T-helper 2 cell (primary cell): ENCODE measurements around the gene GPAT3.
"Not testable (repeated sequence)": the region's sequence is repeated elsewhere in the genome, so short reads cannot be mapped to it uniquely, and the experiment has no call there.

Source experiments
- DNase-seq, 5 experiments: peaks; one replicate each; pipeline versions ENCODE4 v3.0.0 to v3.0.0-alpha.2; 2012 to 2022

GPAT3 gene

GRCh38 chr4:83552083-83552482 is 16.2 kb downstream of the GPAT3 start:
- no peak for DNase-seq

- DNase-seq: peak in 1 of 5 experiments; percentile 26
Observed at GRCh38 chr4:83552924-83553323, 17.0 kb downstream of the GPAT3 start.

- no peak for DNase-seq
Observed at GRCh38 chr4:83556006-83556707, 20.2 kb downstream of the GPAT3 start.

DNA sequence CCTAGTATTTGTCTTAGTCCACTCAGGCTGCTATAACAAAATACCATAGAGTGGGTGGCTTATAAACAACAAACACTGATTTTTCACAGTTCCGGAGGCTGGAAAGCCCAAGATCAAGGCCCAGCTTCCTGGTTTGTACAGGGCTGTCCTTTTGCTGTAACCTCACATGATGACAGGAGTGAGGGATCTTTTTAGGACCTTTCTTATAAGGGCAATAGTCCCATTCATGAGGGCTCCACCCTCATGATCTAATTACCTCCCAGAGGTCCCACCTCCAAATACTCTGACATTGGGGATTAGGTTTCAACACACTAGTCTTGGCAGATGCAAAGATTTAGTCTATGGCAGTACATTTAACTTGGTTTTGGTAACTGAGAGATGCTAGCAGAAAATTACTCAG is 20.9 kb downstream of the GPAT3 start:
- DNase-seq: no peak

GRCh38 chr4:83558059-83558653 is 22.2 kb downstream of the GPAT3 start:
- DNase-seq: no peak

DNA sequence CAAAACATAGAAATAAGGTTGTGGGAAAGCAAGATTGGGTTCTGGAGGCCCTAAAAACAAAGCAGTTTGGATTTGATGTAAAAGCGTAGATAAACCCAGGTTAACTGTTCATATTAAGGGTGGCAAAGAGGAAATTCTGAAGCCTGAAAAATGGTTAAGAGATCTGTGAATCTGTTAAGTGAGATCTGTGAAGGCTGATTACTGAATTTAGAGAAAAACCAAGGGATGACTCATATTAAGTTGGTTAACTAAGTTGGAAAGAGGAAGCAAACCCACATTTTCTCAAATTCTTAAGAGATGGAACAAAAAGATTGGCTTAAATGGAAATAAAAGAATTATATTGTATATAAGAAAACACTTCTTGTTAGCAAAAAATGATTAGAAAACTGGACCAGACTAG is 22.8 kb downstream of the GPAT3 start:
- peak in 1 of 5 experiments; percentile 53 for DNase-seq

GRCh38 chr4:83560523-83560922 is 24.6 kb downstream of the GPAT3 start:
- no peak for DNase-seq

DNA sequence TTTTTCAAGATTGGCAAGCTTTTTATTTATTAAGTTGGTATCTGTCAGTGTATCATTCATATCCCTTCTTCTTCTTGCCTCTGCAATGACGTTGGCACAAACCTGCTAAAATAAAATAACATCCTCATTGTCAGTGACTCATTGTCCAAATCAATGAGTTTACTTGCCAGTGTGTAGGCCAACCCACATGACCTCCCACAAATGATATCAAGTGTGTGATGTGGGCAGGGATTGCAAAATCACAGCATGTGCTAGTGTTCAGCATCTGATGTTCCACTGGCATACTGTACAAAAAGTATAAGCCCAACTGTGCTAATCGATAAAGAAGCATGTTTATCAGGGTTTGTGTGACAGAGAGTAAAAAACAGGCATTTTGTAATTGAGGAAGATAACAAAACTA is 25.5 kb downstream of the GPAT3 start:
- DNase-seq: peak in 2 of 5 experiments; percentile 16 to 59

DNA sequence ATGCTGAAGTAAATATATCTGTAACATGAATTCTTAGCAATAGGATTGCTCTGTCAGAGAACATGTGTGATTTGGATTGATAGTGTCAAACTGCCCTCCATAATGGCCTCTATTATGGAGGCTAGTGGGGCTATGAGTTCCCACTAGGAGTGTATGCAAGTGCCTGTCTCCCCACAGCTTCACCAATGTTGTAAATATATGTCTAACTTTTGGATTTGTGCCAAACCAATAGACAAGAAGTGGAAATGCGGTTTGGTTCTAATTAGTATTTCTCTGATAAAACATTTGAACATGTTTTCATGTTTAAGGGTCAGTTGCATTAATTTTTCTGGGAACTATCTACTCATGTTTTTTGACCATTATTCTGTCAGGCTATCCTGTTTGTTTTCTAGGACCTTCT is 28.1 kb downstream of the GPAT3 start:
- DNase-seq: no peak

- DNase-seq: no peak
Observed at GRCh38 chr4:83568062-83568461, 32.2 kb downstream of the GPAT3 start.

DNA sequence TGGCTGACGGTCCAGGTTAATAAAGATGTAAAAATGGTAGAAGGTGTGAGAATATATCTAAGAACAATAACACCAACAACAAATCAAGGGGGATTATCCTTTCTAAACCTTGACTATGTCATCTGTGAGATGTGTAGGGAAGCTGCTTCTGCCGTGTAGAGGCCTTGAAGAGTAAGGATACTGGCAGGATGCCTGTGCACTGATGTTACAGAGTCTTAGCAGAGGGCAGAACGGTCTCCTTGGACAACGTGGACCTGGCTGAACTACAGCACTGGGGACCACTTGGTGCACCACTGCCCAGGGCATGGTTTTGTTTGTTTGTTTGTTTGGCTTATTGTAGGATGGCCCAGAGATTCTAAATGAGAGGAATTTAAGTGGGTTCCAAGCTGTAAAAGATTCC is 33.5 kb downstream of the GPAT3 start:
- no peak for DNase-seq

GRCh38 chr4:83569987-83570386 is 34.1 kb downstream of the GPAT3 start:
- no peak for DNase-seq

GRCh38 chr4:83572848-83573247 is 36.9 kb downstream of the GPAT3 start:
- DNase-seq: no peak

GRCh38 chr4:83574247-83574646 is 38.3 kb downstream of the GPAT3 start:
- DNase-seq: no peak

DNA sequence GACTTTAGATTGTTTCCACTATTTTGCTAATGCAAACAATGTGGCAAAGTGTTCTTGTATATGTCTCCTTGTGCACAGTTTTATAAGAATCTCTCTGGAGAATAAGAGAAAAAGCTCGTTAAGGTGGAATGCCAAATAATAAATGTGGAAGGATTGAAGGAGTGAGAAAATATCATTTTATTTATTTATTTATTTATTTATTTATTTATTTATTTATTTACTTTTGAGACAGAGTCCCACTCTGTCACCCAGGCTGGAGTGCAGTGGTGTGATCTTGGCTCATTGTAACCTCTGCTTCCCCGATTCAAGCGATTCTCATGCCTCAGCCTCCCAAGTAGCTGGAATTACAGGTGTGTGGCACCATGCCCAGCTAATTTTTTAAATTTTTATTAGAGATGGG is 40.3 kb downstream of the GPAT3 start:
- DNase-seq: not testable (repeated sequence)

GRCh38 chr4:83581411-83582288 is 45.7 kb downstream of the GPAT3 start:
- no peak for DNase-seq

DNA sequence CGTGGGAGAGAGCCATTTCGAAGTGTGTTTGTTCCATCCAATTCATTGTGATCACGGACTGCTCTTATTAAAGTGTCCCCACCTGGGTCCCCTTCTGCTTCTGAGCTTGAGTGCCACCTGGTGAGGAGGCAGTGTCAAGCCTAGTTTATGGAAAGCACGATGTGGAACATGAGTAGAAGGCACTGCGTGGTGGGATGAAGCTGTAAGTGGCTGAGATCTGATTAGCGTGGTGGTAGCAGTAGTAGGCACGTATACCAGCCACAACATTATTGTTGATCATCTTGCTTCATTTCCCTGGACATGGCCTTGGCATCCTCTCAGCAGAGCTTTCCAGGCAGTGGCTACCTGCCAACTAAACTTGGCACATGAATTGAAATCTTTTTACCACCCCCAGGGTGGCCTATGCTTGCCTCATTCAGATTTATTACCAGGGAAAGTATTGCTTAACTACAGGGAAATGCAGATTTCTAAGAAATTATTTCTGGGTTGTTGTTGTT is 46.4 kb downstream of the GPAT3 start:
- DNase-seq: no peak

- no peak for DNase-seq
Observed at GRCh38 chr4:83585982-83586508, 50.1 kb downstream of the GPAT3 start.

- DNase-seq: no peak
Observed at GRCh38 chr4:83589279-83589678, 53.4 kb downstream of the GPAT3 start.

- no peak for DNase-seq
Observed at GRCh38 chr4:83591056-83591455, 55.1 kb downstream of the GPAT3 start.

DNA sequence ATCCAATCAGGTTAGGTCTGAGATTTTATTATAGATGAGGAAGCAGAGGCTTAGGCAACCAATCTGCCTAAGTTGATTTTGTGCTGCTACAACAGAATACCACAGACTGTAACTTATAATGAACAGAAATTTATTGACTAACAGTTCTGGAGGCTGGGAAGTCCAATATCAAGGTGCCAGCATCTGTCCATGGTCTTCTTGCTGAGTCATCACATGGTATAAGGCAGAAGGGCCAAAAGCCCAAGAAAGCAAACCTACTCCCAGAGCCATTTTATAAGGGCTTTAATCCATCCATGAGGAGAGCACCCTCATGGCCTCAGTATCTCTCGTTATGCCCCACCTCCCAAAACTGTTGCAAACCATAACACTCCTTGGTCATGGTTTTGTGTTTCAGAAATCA is 55.8 kb downstream of the GPAT3 start:
- no peak for DNase-seq

DNA sequence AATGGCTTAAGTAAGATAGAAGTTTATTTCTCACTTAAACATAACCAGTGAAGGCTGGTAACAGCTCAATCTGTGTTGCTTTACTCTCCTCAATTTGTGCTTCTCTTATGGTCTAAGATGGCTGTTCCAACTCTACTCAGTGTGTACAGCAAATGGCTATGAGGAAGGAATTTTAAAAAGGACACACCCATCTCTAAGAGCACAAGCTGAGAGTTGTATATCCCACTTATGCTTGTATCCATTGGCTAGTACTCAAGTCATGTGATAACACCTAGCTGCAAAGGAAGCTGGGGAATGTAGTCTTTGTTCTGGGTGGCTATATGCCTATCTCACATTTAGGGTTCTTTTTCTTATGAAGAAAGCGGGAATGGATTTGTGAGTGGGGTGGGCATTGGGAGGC is 63.3 kb downstream of the GPAT3 start:
- peak in 1 of 5 experiments; percentile 47 for DNase-seq

DNA sequence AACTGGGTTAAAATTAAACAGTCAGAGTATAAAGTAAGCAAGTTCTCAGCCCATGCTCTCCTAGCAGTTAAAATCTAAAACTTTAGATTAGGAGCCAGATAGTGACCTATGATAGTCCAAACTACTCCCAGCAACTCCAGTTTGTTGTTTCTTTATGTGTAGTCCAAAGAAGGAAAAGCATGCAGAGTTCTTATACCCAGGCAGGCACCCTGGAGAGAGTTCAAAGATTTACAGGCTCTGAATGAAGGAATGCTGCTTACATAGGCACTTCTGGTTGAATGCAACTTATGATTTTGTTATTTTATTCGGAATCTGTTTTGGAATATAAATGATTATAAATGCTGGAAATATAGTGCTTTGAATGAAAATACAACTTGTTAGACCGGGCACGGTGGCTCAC is 67.2 kb downstream of the GPAT3 start:
- no peak for DNase-seq
